CD4-positive, alpha-beta T cell treated with Interferon gamma for 1 hour (primary cell): ENCODE data around the gene BCR.
"Not testable (repeated sequence)": the region's sequence is repeated elsewhere in the genome, so short reads cannot be mapped to it uniquely, and the experiment has no call there.

ENCODE experiments used
- DNase-seq: peaks from one replicate; pipeline ENCODE4 v3.0.0-alpha.2; 2020

Gene BCR

GRCh38 chr22:23341942-23342695 lies 161.8 kb downstream of the BCR start:
- DNase-seq: not testable (repeated sequence)

GRCh38 chr22:23351321-23351720 lies 171.0 kb downstream of the BCR start:
- no peak for DNase-seq

- DNase-seq: no peak
These were observed 172.7 kb downstream of the BCR start for GRCh38 chr22:23353004-23353403.

GRCh38 chr22:23353696-23354095 lies 173.4 kb downstream of the BCR start:
- DNase-seq: no peak

GRCh38 chr22:23356094-23356493 lies 175.8 kb downstream of the BCR start:
- no peak for DNase-seq

GRCh38 chr22:23357053-23357452 lies 176.7 kb downstream of the BCR start:
- DNase-seq: no peak

GRCh38 chr22:23359583-23360123 lies 179.3 kb downstream of the BCR start:
- DNase-seq: no peak

- DNase-seq: no peak
These were observed 181.4 kb downstream of the BCR start for GRCh38 chr22:23361676-23362075.

- DNase-seq: no peak
These were observed 183.4 kb downstream of the BCR start for GRCh38 chr22:23363683-23364082.

GRCh38 chr22:23364389-23364788 lies 184.1 kb downstream of the BCR start:
- DNase-seq: no peak

- DNase-seq: no peak
These were observed 185.2 kb downstream of the BCR start for GRCh38 chr22:23365524-23365923.

GRCh38 chr22:23365961-23366360 lies 185.7 kb downstream of the BCR start:
- DNase-seq: no peak

GRCh38 chr22:23367196-23367595 lies 186.9 kb downstream of the BCR start:
- DNase-seq: not testable (repeated sequence)
